Stimulated activated CD4-positive, alpha-beta T cell treated with anti-CD3 and anti-CD28 coated beads, Interleukin-4, amount 100 ng/mL, for 24 hours (primary cell): ENCODE data around the gene UQCRFS1.
A peak's percentile ranks its signal among the peaks of the same experiment; 100 is the strongest.
"Not testable (repeated sequence)": the region's sequence is repeated elsewhere in the genome, so short reads cannot be mapped to it uniquely, and the experiment has no call there.

ENCODE experiments used
- DNase-seq: peaks from one replicate; pipeline ENCODE4 v3.0.0-alpha.2; 2020

UQCRFS1 gene

GRCh38 chr19:29212648-29213573 is at the start of gene UQCRFS1:
Gene UQCRFS1 (minus strand): TSS chr19:29213151. CDS start chr19:29213118, 33 bp downstream.
- peak; percentile 97 for DNase-seq

- no peak for DNase-seq
Measured at GRCh38 chr19:29262085-29262484, 49.1 kb upstream of the UQCRFS1 start.

- DNase-seq, result peak; percentile 24
Measured at GRCh38 chr19:29260477-29261317, 47.7 kb upstream of the UQCRFS1 start.

- DNase-seq, result no peak
Measured at GRCh38 chr19:29259867-29260281, 46.9 kb upstream of the UQCRFS1 start.

- no peak for DNase-seq
Measured at GRCh38 chr19:29259153-29259552, 46.2 kb upstream of the UQCRFS1 start.

- no peak for DNase-seq
Measured at GRCh38 chr19:29256516-29256915, 43.6 kb upstream of the UQCRFS1 start.

- no peak for DNase-seq
Measured at GRCh38 chr19:29255912-29256311, 43.0 kb upstream of the UQCRFS1 start.

- no peak for DNase-seq
Measured at GRCh38 chr19:29255006-29255405, 42.1 kb upstream of the UQCRFS1 start.

GRCh38 chr19:29249798-29250197 is 36.8 kb upstream of the UQCRFS1 start:
- DNase-seq, result not testable (repeated sequence)

- no peak for DNase-seq
Measured at GRCh38 chr19:29248332-29248844, 35.4 kb upstream of the UQCRFS1 start.

GRCh38 chr19:29247872-29248271 is 34.9 kb upstream of the UQCRFS1 start:
- DNase-seq, result no peak

- no peak for DNase-seq
Measured at GRCh38 chr19:29247471-29247870, 34.5 kb upstream of the UQCRFS1 start.

GRCh38 chr19:29247051-29247450 is 34.1 kb upstream of the UQCRFS1 start:
- DNase-seq, result no peak

GRCh38 chr19:29245215-29245614 is 32.3 kb upstream of the UQCRFS1 start:
- DNase-seq, result no peak

- DNase-seq, result no peak
Measured at GRCh38 chr19:29241324-29241723, 28.4 kb upstream of the UQCRFS1 start.

- no peak for DNase-seq
Measured at GRCh38 chr19:29239213-29239776, 26.3 kb upstream of the UQCRFS1 start.

GRCh38 chr19:29233591-29233990 is 20.6 kb upstream of the UQCRFS1 start:
- no peak for DNase-seq

- no peak for DNase-seq
Measured at GRCh38 chr19:29232315-29232852, 19.4 kb upstream of the UQCRFS1 start.

GRCh38 chr19:29231306-29231705 is 18.4 kb upstream of the UQCRFS1 start:
- not testable (repeated sequence) for DNase-seq

GRCh38 chr19:29217616-29218015 is 4.7 kb upstream of the UQCRFS1 start:
- DNase-seq, result no peak

- DNase-seq, result no peak
Measured at GRCh38 chr19:29216021-29216420, 3.1 kb upstream of the UQCRFS1 start.

- DNase-seq, result no peak
Measured at GRCh38 chr19:29215322-29215845, 2.4 kb upstream of the UQCRFS1 start.

- no peak for DNase-seq
Measured at GRCh38 chr19:29214411-29214810, 1.5 kb upstream of the UQCRFS1 start.
